HCT116 (cell line): ENCODE measurements around the gene PRICKLE1. TPM values are rescaled to one million over a fixed set of nuclear protein-coding genes. Genes with fewer than 3 reads are reported as not detected.

ENCODE experiments used
- ATAC-seq: fragments of 200-7000 bp; cut with Tn5 transposase; 2 replicates; pipeline ENCODE4 v1.9.1; 2020; ENCODE audit warnings: mild to moderate bottlenecking, moderate library complexity
- BruUV-seq: library from RNA; stranded (reverse); fragments of 400-500 nt; replicated peaks from 2 replicates; lab custom pipeline; 2021; lab: Mats Ljungman, UMichigan
- CTCF ChIA-PET: fragments of 300-600 bp; sonication (Branson Sonifier 250); formaldehyde crosslinking; loops from one replicate; lab custom pipeline; 2021; ENCODE audit warnings: antibody characterized with exemption; lab: Charles Lee
- POLR2A ChIA-PET: fragments of 300-600, 350-600 bp; sonication (Branson Sonifier 250); formaldehyde crosslinking; loops from one replicate; lab custom pipeline; 2021; ENCODE audit warnings: antibody characterized with exemption; lab: Charles Lee
- RAD21 ChIA-PET, 2 experiments: fragments of 300-600 bp; sonication (Branson Sonifier 250); formaldehyde crosslinking; loops; one replicate each; lab custom pipeline; 2023; ENCODE audit warnings: low total read pairs in 2 of 2; ENCODE audit not compliant: uncharacterized antibody in 2 of 2, unreplicated experiment in 2 of 2, low non-redundant PET in 1 of 2; lab: Charles Lee
- DNase-seq: peaks from one replicate; pipeline ENCODE4 v3.0.0-alpha.2; 2010; ENCODE audit warnings: low read depth, low spot score
- H2AFZ ChIP-seq: fragments of 200-600 bp; shearing (Covaris generic), sonication (generic); 2 replicates; pipeline ENCODE4 v1.6.1; 2017; ENCODE audit warnings: low read depth, mixed run types, mixed read lengths, antibody characterized with exemption, low read length; ENCODE audit not compliant: poor library complexity, severe bottlenecking
- H3K27ac ChIP-seq: 2 replicates; pipeline ENCODE4 v1.5.1; 2012; ENCODE audit warnings: low read depth, low read length
- H3K27me3 ChIP-seq: fragments of 200-600 bp; sonication (generic); 2 replicates; pipeline ENCODE4 v1.6.1; 2016; ENCODE audit warnings: mixed run types, low read length, mixed read lengths; ENCODE audit not compliant: insufficient read depth
- H3K36me3 ChIP-seq, 2 experiments: fragments of 200-500 bp in 1 of 2; fragments of 200-600 bp in 1 of 2; sonication (Bioruptor generic) in 1 of 2; sonication (generic) in 1 of 2; 2 replicates each; pipeline versions ENCODE4 v1.5.1 to v1.6.1; 2014 to 2016; ENCODE audit warnings: low read length in 2 of 2, inconsistent platforms in 1 of 2, mixed read lengths in 1 of 2, mixed run types in 1 of 2; ENCODE audit not compliant: insufficient read depth in 2 of 2, control insufficient read depth in 1 of 2
- H3K4me1 ChIP-seq, 2 experiments: fragments of 200-600 bp in 1 of 2; sonication (generic) in 1 of 2; 2 replicates each; pipeline versions ENCODE4 v1.5.1 to v1.6.1; 2012 to 2017; ENCODE audit warnings: low read length in 2 of 2, inconsistent platforms in 1 of 2, mild to moderate bottlenecking in 1 of 2, mixed read lengths in 1 of 2, mixed run types in 1 of 2, moderate library complexity in 1 of 2; ENCODE audit not compliant: insufficient read depth in 2 of 2, control insufficient read depth in 1 of 2
- H3K4me2 ChIP-seq: fragments of 200-600 bp; sonication (generic); 2 replicates; pipeline ENCODE4 v1.6.1; 2017; ENCODE audit warnings: mixed run types, low read length, mixed read lengths
- H3K4me3 ChIP-seq, 2 experiments: fragments of 200-600 bp in 1 of 2; sonication (generic) in 1 of 2; replicated peaks in 1 of 2; 2 replicates each; pipeline ENCODE4 v1.5.1; 2011 to 2016; ENCODE audit warnings: low read length in 2 of 2, control low read depth in 1 of 2, low read depth in 1 of 2, mild to moderate bottlenecking in 1 of 2, mixed read lengths in 1 of 2, mixed run types in 1 of 2
- H3K79me2 ChIP-seq: fragments of 200-600 bp; sonication (generic); 2 replicates; pipeline ENCODE4 v1.6.1; 2017; ENCODE audit warnings: mild to moderate bottlenecking, mixed run types, low read length, moderate library complexity, mixed read lengths; ENCODE audit not compliant: insufficient read depth
- H3K9ac ChIP-seq: fragments of 200-600 bp; sonication (generic); 2 replicates; pipeline ENCODE4 v1.6.1; 2016; ENCODE audit warnings: low read length, mixed read lengths
- H3K9me2 ChIP-seq: fragments of 200-600 bp; sonication (generic), shearing (Covaris generic); 2 replicates; pipeline ENCODE4 v1.6.1; 2017; ENCODE audit warnings: mixed run types, mild to moderate bottlenecking, moderate library complexity; ENCODE audit not compliant: insufficient read depth
- H3K9me3 ChIP-seq, 2 experiments: fragments of 200-500 bp in 1 of 2; fragments of 200-600 bp in 1 of 2; sonication (Bioruptor generic) in 1 of 2; sonication (generic) in 1 of 2; 2 replicates each; pipeline ENCODE4 v1.6.1; 2014 to 2017; ENCODE audit warnings: low read length in 2 of 2, mixed read lengths in 2 of 2, inconsistent platforms in 1 of 2, low read depth in 1 of 2, mild to moderate bottlenecking in 1 of 2, mixed run types in 1 of 2, moderate library complexity in 1 of 2; ENCODE audit not compliant: control insufficient read depth in 1 of 2, insufficient read depth in 1 of 2
- H4K20me1 ChIP-seq: fragments of 200-600 bp; sonication (generic), shearing (Covaris generic); 2 replicates; pipeline ENCODE4 v1.6.1; 2017; ENCODE audit warnings: mixed run types, mild to moderate bottlenecking, moderate library complexity; ENCODE audit not compliant: insufficient read depth
- CBX3 ChIP-seq: IDR thresholded peaks from 2 replicates; pipeline ENCODE4 v1.6.1; 2012; ENCODE audit warnings: low read depth
- CTCF ChIP-seq, 3 experiments: fragments of 200-600 bp in 1 of 3; sonication (generic) in 1 of 3; IDR thresholded peaks in 2 of 3; conservative IDR thresholded peaks in 1 of 3; 2 replicates each; pipeline ENCODE4 v1.5.1; 2012 to 2017; ENCODE audit warnings: low read depth in 2 of 3, low read length in 2 of 3, antibody characterized with exemption in 1 of 3, borderline replicate concordance in 1 of 3, control low read depth in 1 of 3, mild to moderate bottlenecking in 1 of 3, mixed read lengths in 1 of 3, mixed run types in 1 of 3, moderate library complexity in 1 of 3; ENCODE audit not compliant: insufficient read depth in 1 of 3
- EGR1 ChIP-seq: IDR thresholded peaks from 2 replicates; pipeline ENCODE4 v1.6.1; 2012; ENCODE audit warnings: low read depth
- EZH2 ChIP-seq: fragments of 200-600 bp; sonication (generic); IDR thresholded peaks from 2 replicates; pipeline ENCODE4 v1.6.1; 2017; ENCODE audit warnings: antibody characterized with exemption, mixed run types
- EZH2phosphoT487 ChIP-seq: fragments of 200-600 bp; IDR thresholded peaks from 2 replicates; pipeline ENCODE4 v1.6.1; 2018; ENCODE audit warnings: antibody characterized with exemption, borderline replicate concordance
- JUND ChIP-seq: IDR thresholded peaks from 2 replicates; pipeline ENCODE4 v1.6.1; 2012
- RAD21 ChIP-seq: IDR thresholded peaks from 2 replicates; pipeline ENCODE4 v1.6.1; 2012; ENCODE audit warnings: low read depth, mild to moderate bottlenecking
- TCF7L2 ChIP-seq: IDR thresholded peaks from 2 replicates; pipeline ENCODE4 v1.7.0; 2011; ENCODE audit warnings: borderline replicate concordance, inconsistent platforms; ENCODE audit not compliant: insufficient read depth, insufficient read length; ENCODE audit errors: extremely low read depth
- ZBTB33 ChIP-seq: IDR thresholded peaks from 2 replicates; pipeline ENCODE4 v1.6.1; 2011; ENCODE audit warnings: mild to moderate bottlenecking, low read length, moderate library complexity; ENCODE audit not compliant: insufficient replicate concordance; ENCODE audit errors: extremely low read depth
- ZFX ChIP-seq: fragments of 450-650 bp; IDR thresholded peaks from 2 replicates; pipeline ENCODE4 v1.6.1; 2017
- intact Hi-C: fragments of 100-400 bp; cut with micrococcal nuclease; formaldehyde crosslinking; loops from 2 replicates; pipeline ENCODE4 v1.10.0; 2022
- total RNA-seq: library from RNA; stranded (reverse); gene quantifications from one replicate; pipeline ENCODE4 v1.2.1, GENCODE V29; 2021; ENCODE audit not compliant: unreplicated experiment

PRICKLE1 gene
- total RNA-seq, 1 experiment from 2014 or later, result 1.3 TPM

DNA sequence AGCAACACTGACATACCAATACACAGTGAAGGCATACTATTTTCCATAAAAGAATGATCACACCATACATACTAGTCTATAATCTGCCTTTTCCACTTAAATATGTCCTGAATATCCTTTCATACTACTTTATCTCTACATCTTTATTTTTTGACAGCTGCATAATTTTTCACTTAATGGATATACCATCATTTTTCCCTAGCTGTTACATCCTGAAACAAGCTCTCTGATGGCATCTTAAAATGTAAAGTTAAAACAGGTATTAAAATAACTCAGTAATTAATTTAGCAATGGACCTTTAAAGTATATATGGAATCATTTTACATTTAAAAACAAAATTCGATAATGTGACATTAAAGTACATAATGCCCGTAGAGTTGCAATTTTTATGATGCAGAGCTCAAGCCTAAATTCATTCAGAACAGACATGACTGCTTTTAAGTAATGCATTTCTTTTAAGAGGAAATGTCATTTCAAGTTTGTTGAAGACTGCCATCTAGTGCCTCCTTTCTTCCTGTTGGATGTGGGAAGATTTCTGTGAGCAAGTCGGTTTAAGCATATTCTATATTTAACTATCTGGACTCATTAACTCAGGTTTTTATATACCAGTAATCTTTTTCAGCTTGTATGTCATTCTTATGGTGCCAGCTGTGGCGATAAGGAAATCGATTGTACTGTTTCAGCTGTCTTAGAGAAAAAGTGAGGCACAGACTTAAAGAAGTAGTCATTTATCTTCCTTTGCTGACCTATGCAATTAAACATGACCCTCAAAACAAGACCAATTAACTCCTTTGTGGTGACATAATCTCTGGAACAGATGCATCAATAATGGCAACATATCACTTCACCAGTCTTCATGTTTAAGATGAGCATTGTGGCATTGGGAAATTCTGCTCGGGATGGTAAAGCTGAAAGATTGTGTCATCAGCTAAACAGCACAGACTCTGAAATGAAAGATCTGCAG lies 20.3 kb downstream of the PRICKLE1 start:
- ChIA-PET POLR2A (no interaction called here), CTCF (interaction anchor here (0.8 to 2.2 kb wide), 9 partner anchors 10 to 1305 kb away, joined by 3 to 33 read pairs (median 3); no protein-coding TSS in a partner anchor), RAD21 (interaction anchor here (0.8 to 1.1 kb wide), 3 partner anchors 84 to 87 kb away, joined by 3 to 12 read pairs (median 4); no protein-coding TSS in a partner anchor)
- intact Hi-C loops, result loop anchor here (1.0 to 5.0 kb wide), 5 partner anchors 87 to 1622 kb away; partner anchors contain the start of gene YAF2
- no peak overlapping the region for H2AFZ ChIP-seq
- no peak overlapping the region for H3K4me3 ChIP-seq
- H3K4me2 ChIP-seq, result no peak overlapping the region
- H3K27me3 ChIP-seq, result no peaks in the 10 kb centered on the region
- H3K27ac ChIP-seq, result no peak overlapping the region
- peak; percentile 49 for DNase-seq
- H3K9me2 ChIP-seq, result no peaks in the 10 kb centered on the region
- H4K20me1 ChIP-seq, result no peaks in the 10 kb centered on the region
- no peaks in the 10 kb centered on the region for H3K9me3 ChIP-seq
- H3K36me3 ChIP-seq, result no peaks in the 10 kb centered on the region
- TF ChIP-seq ZFX (no peak), RAD21 (peak; percentile 79), CTCF (IDR thresholded peaks at IDR 0.05 in 2 of 3, conservative IDR thresholded peaks at IDR 0.05 in 1 of 3; ENCODE audit: borderline replicate concordance in 1 of 3, insufficient read depth in 1 of 3, low read depth in 2 of 3, low read length in 2 of 3) (peak; percentile 55 to 70 (median 61); a peak in 5 of 6 replicates)
- TF ChIP-seq, all 23 proteins: peak for 2
- ATAC-seq, result peak; percentile 63
- Histone ChIP-seq H3K4me1 (no peaks in the 10 kb centered on the region), H3K9ac (no peak overlapping the region), H3K79me2 (no peaks in the 10 kb centered on the region)
- no TSS peak for BruUV-seq

GRCh38 chr12:42565633-42566032 lies 23.9 kb downstream of the PRICKLE1 start:
- Histone ChIP-seq H3K79me2 (no peaks in the 10 kb centered on the region), H3K9ac (no peak overlapping the region), H3K4me3 (no peak overlapping the region), H4K20me1 (no peaks in the 10 kb centered on the region), H3K4me1 (no peaks in the 10 kb centered on the region), H3K27me3 (no peaks in the 10 kb centered on the region), H3K4me2 (no peak overlapping the region), H2AFZ (no peak overlapping the region), H3K27ac (no peak overlapping the region), H3K36me3 (no peaks in the 10 kb centered on the region), H3K9me3 (no peaks in the 10 kb centered on the region), H3K9me2 (no peaks in the 10 kb centered on the region)
- ATAC-seq, result peak; percentile 36; the same call in 1 of the 2 replicates
- no TSS peak for BruUV-seq
- DNase-seq, result no peak
- ChIA-PET POLR2A (no interaction called here), CTCF (no interaction called here), RAD21 (no interaction called here)
- intact Hi-C loops, result loop anchor here (5.0 kb wide), 3 partner anchors 288 to 1618 kb away; partner anchors contain the start of gene YAF2
- TF ChIP-seq JUND, result no peak
- no peak for TF ChIP-seq TCF7L2
- no peak for TF ChIP-seq CBX3
- TF ChIP-seq EGR1, result no peak
- no peak for TF ChIP-seq ZBTB33
- no peak for TF ChIP-seq EZH2phosphoT487
- no peak for TF ChIP-seq EZH2
